GM21737 (cell line): ENCODE measurements around the gene SLC5A1.
"Not testable (repeated sequence)": the region's sequence is repeated elsewhere in the genome, so short reads cannot be mapped to it uniquely, and the experiment has no call there.

Experiments
- ATAC-seq: cut with Tn5 transposase; IDR thresholded peaks from one replicate; pipeline ENCODE4 v1.9.1; 2021; ENCODE audit warnings: mild to moderate bottlenecking, moderate library complexity; ENCODE audit not compliant: unreplicated experiment

SLC5A1 gene

GRCh38 chr22:32142600-32142999, 99.5 kb downstream of the SLC5A1 start:
- no peak for ATAC-seq

GRCh38 chr22:32144496-32145274, 101.6 kb downstream of the SLC5A1 start:
- ATAC-seq, result no peak

GRCh38 chr22:32147128-32147527, 104.1 kb downstream of the SLC5A1 start:
- not testable (repeated sequence) for ATAC-seq

- ATAC-seq, result not testable (repeated sequence)
These were observed 105.3 kb downstream of the SLC5A1 start for GRCh38 chr22:32148372-32148771.

- not testable (repeated sequence) for ATAC-seq
These were observed 107.6 kb downstream of the SLC5A1 start for GRCh38 chr22:32150647-32151046.

- ATAC-seq, result not testable (repeated sequence)
These were observed 108.6 kb downstream of the SLC5A1 start for GRCh38 chr22:32151641-32152040.

GRCh38 chr22:32154727-32155126, 111.7 kb downstream of the SLC5A1 start:
- ATAC-seq, result not testable (repeated sequence)

GRCh38 chr22:32157632-32158031, 114.6 kb downstream of the SLC5A1 start:
- ATAC-seq, result not testable (repeated sequence)

GRCh38 chr22:32158712-32159533, 115.9 kb downstream of the SLC5A1 start, which contains the start of gene C22orf42:
C22orf42 (minus strand) TSS chr22:32159303; CDS start chr22:32159215, 88 bp downstream.
- no peak for ATAC-seq

GRCh38 chr22:32160411-32160810, 117.3 kb downstream of the SLC5A1 start:
- not testable (repeated sequence) for ATAC-seq
